CD1c-positive myeloid dendritic cell (primary cell): ENCODE measurements around the gene CCDC150.
A peak's percentile ranks its signal among the peaks of the same experiment; 100 is the strongest.
"Not testable (repeated sequence)": the region's sequence is repeated elsewhere in the genome, so short reads cannot be mapped to it uniquely, and the experiment has no call there.

Source experiments
- DNase-seq: peaks from one replicate; pipeline ENCODE4 v3.0.0-alpha.2; 2016; ENCODE audit errors: extremely low spot score

Gene CCDC150

DNA sequence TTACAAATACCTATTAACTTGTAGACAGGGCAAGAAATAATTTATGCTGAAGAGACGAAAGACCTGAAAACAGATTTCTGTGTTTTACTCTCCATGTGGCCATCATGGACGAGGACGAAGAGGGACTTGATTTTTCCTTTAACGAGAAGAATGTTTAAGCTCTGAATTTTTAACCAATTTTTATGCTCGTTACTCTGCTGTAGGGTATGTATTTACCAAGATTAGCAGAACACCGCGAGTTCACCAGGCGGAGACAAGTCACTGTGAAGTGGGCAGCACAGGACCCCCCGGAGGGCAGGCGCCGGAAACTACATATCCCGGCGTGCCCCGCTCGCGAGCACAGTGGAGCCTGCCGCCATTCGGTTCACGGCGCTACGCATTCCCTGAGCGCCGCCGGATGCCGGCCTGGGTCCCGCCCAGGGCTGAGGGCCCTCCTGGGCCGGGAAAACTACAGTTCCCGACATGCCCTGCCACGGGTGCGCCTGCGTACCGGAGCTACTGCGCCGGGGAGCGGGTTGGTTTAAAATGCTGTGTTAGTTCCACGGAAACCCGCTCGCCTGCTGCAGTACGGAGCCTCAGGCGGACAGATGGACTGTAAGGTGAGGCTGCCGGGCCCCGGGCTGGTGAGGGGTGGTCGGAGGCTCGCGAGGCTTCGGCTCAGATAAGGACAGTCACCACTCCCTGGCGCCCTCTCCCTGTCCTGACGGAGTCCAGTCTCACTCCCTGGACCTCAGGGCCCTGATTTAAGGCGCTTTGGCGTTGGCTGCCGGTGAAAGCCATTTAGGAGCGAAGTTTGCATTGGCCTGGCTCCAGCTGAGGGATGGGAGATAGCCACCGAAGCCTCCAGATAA is at the start of gene CCDC150:
TSS of gene CCDC150 (plus strand) at position 536 of the 851 bp plus-strand sequence. CDS start at position 588, 52 bp downstream.
- peak; percentile 96 for DNase-seq

DNA sequence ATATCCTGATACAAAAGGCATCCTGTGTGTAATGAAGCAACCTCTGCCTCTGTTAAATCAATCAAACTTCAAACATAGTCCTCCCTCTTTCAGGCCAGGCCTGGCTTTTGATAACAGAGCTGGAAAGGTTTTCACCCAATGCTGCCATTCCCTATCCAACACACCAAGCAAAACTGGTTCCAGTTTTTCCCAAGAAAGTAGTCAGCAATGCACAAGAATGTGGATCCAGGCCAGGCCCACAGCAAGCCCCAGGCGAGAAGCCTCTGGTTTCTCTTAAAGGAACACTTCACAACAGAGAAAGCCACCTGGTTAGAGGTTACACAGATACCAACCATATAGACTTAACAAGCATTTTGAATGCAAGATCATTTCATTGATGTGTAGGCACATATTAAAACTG is 49.2 kb upstream of the CCDC150 start:
- DNase-seq, result no peak

GRCh38 chr2:196591004-196591403 is 48.5 kb upstream of the CCDC150 start:
- no peak for DNase-seq

- DNase-seq, result no peak
Observed at GRCh38 chr2:196591621-196592022, 47.9 kb upstream of the CCDC150 start.

GRCh38 chr2:196592331-196592910 is 47.1 kb upstream of the CCDC150 start:
- no peak for DNase-seq

- DNase-seq, result no peak
Observed at GRCh38 chr2:196592911-196593881, 46.3 kb upstream of the CCDC150 start, which contains the start of gene HECW2. HECW2 (minus strand) TSS chr2:196593554.

GRCh38 chr2:196594158-196594557 is 45.4 kb upstream of the CCDC150 start:
- no peak for DNase-seq

- no peak for DNase-seq
Observed at GRCh38 chr2:196597531-196597930, 42.0 kb upstream of the CCDC150 start.

DNA sequence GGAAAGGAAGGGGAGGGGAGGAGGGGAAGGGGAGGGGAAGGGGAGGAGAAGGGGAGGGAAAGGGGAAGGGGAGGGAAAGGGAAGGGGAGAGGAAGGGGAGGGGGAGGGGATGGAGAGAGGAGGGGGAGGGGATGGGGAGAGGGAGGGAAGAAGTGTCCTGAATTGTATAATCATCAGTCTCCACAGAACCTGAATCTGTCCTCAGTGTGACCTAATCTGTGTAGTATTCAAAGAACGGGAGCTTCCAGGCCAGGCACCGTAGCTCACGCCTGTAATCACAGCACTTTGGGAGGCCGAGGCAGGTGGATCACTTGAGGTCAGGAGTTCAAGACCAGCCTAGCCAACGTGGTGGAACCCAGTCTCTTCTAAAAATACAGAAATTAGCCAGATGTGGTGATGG is 41.1 kb upstream of the CCDC150 start:
- DNase-seq, result no peak

DNA sequence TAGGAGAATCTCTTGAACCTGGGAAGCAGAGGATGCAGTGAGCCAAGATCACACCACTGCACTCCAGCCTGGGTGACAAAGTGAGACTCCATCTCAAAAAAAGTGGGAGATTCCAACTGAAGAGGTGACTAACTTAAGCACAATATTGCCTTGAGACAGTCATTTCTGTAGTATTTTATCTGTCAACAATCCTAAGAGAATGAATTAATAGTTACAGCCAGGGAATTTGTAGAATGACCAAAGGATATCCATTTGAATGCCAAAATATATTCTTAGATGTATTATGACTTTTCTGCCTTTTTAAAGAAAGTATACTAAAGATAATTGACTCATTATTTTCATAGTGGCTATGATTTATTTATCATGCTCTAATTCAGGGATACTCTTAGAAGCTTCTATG is 40.7 kb upstream of the CCDC150 start:
- DNase-seq, result no peak

DNA sequence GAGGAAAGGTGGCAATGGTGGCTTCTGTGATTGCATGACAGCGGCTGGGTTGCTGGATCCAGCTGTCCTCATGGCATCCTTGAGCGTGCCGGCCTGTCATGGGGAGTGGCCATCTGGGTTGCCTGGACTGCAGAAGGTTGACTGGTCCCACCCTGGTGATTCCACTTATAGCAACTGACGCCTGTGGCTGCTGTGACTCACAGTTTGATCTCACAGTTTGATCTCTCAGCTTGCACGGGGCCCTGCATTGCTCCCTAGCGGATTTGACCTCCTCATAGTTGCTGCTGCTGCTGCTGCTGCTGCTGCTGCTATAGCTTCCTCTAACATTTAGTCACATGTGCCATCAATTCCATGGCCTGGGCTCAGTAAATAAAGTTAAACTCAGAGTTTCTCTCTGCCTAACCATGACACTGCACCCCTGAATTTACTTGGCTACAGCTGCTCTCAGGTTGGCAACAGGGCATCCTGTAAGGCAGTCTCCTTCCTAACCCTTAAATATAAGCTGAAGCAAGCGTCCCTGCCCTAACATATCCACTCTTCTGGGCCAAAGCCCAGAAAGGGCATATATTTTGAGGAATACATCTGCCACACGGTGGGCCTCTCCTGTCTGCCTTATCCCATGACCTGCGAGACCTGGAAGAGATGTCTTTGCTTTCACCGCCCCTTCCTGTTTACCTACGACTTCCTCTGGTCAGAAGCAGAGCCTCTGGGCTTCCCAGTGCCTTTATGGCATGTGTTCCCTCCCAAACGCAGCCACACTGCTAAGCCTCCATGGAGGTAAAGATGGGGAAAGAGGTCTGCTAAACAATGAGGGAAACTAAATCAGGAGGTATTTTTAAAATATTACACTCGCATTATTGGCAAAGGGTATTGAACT is 37.8 kb upstream of the CCDC150 start:
- no peak for DNase-seq

- DNase-seq, result no peak
Observed at GRCh38 chr2:196604196-196604595, 35.3 kb upstream of the CCDC150 start.

GRCh38 chr2:196606516-196606915 is 33.0 kb upstream of the CCDC150 start:
- DNase-seq, result no peak

GRCh38 chr2:196607073-196607472 is 32.4 kb upstream of the CCDC150 start:
- no peak for DNase-seq

DNA sequence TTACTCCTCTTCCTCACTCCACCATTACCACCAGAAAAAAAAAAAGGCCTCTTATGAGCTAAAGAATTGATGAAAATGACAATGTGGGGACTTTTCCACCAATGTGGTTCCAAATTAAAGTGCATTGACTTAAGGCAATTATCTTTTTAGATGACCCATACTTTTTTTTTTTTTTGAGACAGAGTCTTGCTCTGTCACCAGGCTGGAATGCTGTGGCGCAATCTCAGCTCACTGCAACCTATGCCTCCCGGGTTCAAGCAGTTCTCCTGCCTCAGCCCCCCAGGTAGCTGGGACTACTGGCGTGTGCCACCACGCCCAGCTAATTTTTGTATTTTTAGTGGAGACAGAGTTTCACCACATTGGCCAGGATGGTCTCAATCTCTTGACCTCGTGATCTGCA is 31.6 kb upstream of the CCDC150 start:
- DNase-seq, result not testable (repeated sequence)

- no peak for DNase-seq
Observed at GRCh38 chr2:196609806-196610205, 29.7 kb upstream of the CCDC150 start.

DNA sequence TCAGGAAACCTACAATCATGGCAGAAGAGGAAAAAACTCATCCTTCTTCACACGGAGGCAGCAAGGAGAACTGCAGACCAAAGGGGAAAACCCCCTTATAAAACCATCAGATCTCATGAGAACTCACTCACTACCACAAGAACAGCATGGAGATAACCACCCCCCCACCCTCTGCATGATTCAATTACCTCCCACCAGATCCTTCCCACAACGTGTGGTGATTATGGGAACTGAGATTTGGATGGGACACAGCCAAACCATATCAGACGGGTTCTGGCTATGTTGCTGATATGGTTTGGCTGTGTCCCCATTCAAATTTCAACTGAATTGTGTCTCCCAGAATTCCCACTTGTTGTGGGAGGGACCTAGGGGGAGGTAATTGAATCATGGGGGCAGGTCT is 28.7 kb upstream of the CCDC150 start:
- DNase-seq, result no peak

DNA sequence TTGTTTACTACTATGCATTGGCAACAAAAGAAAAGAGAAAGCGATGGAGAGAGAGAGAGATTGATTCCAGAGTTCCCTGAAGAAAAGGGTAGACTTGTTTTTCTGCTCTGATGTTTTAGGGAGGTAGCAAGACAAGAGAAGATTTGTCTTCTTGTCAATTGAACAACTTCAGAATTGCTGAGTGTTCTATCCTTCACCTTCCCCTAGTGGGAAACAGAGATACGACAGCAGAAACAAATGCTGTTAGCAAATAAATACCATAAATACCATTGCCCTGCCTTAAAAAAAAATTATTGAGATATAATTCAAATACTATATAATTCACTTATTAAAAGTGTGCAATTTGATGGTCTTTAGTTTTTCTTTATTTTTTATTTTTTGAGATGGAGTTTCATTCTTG is 26.2 kb upstream of the CCDC150 start:
- DNase-seq, result no peak

DNA sequence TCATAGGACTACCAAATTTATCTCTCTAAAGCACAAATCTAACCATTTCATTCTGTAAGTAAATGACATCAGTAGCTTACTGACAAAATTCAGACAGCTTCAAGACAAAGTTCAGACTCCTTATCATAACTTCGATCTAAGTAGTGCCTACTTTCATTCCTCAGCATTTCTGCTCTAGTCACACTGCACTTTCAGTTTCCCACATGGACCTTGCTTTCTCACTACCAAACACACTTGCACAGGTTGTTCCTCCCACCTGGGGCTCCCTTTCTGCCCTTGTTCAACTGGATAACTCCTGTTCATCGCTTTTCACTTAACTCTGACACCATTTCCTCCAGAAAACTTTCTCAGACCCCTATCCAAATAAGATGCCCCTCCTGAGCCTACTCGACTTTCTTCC is 22.1 kb upstream of the CCDC150 start:
- DNase-seq, result no peak

DNA sequence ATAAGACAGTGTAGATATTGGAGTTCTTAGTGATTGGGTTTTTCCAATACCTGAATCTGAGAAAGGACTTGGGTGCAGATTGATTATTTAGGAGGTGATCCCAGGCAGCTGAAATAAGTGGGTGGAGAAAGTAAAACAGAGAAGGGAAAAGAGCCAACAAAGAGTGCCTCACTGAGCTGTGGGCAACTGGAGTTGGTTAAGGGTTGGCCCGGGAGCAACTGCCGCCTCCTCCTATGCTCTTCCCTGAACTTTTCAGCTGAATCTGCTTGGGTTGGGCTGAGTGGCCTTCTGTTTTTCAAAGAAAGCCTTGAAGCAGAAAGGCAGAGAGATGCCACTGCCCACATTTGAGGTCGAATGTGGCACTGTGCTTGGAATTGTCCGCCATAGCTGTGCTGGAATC is 20.9 kb upstream of the CCDC150 start:
- DNase-seq, result no peak

- no peak for DNase-seq
Observed at GRCh38 chr2:196630531-196630930, 9.0 kb upstream of the CCDC150 start.
